Activated CD4-positive, alpha-beta T cell treated with anti-CD3 and anti-CD28 coated beads for 48 hours (primary cell): ENCODE results near the gene COBL.
"Not testable (repeated sequence)": the region's sequence is repeated elsewhere in the genome, so short reads cannot be mapped to it uniquely, and the experiment has no call there.

ENCODE experiments used
- DNase-seq: peaks from one replicate; pipeline ENCODE4 v3.0.0-alpha.2; 2020

The COBL gene

DNA sequence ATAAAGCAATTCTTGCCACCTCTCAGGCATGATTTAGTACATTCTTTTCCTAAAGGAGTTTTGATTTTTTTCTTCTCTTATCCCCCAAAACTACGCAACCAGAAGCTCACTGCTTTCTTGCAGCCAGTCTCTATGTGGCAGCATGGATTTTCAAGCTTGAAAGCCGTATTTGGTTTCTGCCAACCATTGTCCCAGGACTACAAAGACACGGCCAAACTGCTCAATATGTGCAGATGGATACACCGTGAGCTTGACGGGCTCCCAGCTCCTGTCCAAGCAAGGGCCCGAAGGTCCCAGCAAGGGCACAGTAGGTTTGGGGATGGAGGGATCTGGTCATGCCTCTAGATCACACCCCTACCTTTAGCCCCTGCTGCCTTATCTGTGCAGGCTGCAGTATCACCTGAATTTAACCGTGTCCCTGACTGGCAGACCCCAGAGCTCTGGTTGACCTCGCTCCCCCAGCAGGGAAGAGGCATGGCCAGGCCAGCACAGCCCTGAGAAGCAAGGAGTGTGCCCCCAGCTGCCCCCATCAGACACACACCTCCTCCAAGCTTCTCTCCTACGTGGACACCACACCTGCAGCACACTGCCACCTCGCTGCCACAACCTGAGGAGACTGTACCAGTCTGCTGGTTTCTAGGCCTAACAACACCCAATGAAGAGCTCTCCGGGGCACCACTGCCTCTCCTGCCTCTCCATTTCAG, 86.8 kb downstream of the COBL start:
- no peak for DNase-seq

DNA sequence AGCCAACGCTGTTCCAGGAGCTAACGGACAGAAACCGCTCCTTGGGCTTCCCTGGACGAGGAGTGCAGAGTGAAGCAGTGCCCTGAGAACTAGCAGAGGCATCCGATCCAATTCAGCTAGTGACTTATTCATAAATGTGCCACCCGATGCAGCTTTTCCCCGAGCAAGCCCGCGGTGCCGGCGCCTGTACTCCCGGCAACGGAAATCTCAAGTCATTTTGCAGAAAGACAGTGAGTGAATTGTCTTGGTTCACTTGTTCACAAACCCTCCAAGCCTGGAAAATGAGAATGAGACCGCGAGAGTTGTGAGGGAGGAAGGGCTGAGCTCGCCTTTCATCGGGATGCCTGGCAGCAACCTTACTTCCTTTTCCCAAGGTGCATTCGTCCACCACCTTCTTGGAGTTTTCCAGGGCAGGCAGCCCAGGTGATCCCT, 87.5 kb downstream of the COBL start:
- no peak for DNase-seq

DNA sequence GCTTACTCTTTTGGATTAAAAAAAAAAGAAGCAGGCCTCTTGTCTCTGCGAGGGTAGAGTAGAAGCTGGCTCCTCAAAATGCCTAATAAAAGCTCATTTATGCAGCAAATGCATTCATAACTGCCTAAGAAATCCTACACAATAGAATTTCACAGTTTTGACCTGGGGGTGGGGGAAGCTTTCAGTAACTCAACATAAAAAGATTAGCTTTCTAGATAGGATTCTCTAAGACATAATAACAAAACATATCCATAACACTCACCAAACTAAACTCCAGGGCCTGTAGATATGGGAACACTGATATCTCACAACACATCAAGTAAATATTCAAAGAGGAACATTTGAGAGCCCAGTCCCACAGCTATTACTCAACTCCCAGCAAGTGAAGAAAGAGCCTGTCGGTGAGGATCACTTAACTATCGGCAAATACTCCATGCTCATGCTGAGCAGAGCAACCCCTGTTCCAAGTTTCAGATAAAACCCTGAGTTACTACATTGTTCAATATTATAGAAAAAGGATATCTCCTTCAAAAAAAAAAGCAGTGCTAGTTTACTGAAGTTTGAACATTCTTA, 88.1 kb downstream of the COBL start:
- DNase-seq = no peak

DNA sequence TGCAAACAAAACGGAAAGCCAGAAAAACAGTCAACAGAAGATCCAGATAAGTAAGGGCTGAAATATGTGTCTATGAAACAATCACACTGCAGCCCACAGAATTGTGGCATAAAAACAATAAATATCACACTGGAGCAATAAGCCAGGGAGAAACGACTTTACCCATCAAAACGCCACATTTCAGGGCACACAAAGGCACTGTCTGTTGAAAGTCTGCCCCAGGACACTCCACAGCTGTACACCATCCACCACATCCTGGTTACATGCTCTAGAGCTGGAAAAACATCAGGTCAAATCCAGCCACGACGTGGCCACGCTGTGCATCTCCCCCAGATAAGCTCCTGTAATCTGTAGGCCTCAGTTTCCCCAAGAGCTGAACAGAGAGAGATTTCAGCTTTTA, 88.7 kb downstream of the COBL start:
- no peak for DNase-seq

DNA sequence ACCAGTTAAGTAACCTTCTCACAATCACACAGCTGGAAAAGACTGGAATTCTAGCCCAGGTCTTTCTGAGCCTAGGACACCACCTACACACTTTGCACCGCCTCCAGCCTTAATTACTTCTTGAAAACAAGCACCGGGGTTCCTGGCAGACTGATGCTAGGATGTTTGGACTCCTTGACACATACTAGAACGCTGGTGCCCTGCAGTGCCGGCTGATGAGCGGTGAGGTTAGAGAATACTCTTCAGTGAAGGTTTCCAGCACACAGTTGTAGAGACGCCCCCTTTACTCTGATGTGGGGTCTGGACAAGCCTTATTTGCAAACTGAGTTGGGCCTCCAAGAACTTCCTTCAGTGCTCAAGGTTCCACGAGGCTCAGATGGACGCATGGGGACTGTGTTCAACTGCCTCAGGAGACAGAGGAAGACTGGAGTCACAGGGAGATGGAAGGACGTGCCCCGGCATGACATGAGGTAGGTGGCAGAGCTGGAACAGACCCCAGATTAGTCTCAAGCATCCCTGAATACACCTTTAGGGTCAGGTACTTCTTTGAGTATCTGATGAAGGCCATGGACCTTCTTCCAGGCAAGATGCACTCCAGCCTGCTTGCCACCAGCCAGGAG, 89.6 kb downstream of the COBL start:
- no peak for DNase-seq

DNA sequence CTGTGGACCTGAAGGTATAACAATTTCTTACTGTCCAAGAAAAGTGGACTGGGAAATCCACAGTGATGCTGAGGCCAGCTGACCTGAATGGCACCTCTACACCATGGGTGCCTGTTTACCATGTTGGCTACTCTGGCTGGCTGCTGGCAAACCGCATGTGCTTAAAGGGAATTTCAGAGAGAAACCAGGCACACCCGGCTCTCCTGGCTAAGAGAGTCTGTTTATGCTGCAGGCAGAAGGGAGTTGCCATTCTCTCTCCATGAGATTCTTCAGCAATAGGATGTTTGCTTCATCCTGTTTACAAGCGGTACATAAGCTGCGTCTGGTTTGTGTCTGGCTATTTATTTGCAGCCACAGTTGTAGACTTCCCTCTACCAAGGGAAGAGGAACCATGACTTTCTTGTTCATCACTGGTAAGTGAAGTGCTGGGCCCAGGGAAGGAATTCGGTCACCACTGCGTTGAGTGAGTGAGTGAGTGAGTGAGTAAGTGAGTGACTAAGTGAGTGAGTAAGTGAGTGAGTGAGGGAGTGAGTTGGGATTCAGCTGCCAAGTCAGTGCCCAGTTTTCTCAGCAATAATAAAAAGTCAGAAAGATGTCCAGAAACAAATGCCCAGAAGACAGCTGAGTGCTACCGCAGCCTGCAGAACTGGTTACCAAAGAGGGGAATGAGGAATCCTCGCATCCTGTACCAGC, 90.4 kb downstream of the COBL start:
- DNase-seq = no peak

DNA sequence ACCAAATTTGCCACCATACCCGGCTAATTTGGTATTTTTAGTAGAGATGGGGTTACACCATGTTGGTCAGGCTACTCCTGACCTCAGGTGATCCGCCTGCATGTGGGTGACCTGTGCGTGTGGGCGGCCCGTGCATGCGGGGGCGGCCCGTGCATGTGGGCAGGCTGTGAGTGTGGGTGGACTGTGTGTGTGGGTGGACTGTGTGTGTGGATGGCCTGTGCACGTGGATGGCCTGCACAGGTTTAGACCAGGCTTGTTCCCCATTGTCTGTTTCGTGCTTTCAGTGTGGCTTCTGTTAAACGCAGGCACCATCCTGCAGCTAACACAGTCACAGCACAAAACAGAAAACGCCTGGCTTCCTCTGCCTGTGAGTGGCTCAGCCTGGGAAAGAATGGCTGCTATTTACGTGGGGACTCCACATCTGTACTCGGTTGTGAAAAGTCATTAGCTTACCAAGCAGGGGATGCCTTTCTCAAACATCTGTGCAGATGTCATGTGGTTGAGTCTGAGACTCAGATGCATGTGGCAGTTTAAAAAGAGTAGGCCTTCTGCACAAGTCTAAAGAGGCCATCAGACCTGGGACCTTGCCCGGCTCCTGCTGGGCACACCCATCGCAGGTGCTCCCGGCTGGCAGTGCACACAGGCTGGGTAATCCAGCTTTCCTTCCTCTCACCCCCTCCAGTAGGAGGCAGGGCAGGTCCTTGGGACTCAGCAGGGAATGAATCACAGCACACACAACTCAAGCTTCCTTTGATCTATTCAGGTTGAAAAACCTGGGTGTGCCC, 91.6 kb downstream of the COBL start:
- DNase-seq = no peak

DNA sequence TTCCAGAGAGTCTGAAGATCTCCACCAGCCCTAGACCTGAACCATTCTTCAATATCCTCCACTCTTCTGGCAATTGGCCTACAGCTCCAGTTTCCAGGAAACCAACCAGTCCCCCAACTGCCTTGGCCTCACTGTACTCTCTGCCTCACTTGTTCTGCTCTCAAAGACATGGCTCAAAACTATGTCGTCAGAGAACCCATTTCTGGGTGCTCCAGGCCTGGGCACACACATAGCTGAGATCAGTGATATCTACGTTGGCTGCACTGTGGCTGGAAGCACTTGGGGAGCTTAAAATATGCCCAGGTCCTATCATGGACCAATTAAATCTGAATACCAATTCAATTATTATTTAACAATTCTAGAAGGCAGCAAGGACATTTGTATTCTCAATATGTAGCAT, 93.1 kb downstream of the COBL start:
- DNase-seq = no peak

DNA sequence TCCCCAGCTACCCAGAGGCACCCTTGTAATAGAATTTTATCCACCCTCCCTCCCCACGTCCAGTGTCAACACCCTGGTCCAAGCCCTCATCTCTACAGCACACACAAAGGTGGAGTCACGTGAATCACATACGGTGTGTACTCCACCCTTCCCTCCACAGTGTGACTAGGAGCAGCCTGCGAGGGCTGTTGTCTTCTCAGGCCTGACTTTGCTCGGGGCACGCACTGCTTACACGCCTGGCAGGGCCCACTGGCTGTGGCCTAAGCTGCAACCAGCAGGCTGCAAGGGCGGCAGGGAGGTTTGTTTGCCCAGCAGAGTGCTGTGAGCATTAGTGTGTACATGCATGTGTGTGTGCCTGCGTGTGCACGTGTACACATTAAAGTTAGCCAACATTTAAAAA, 93.7 kb downstream of the COBL start:
- no peak for DNase-seq

DNA sequence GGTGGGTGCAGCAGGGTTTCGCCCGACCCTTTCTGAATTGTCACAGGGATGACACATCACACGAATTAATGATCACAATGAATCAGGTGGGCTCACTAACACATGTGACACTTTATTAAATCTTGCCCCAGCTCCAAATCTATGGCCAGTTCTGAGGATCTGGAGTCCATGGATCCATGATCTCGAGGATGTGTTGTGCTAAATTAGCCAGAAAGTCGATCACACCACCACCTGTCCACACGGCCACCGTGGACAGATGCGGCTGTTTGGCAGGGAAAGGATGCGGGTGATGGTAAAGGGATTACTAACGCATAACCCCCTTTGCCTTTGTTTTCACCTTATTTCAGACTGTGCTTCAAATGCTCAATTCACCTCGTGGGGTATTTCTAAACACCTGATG, 96.4 kb downstream of the COBL start:
- DNase-seq = no peak

DNA sequence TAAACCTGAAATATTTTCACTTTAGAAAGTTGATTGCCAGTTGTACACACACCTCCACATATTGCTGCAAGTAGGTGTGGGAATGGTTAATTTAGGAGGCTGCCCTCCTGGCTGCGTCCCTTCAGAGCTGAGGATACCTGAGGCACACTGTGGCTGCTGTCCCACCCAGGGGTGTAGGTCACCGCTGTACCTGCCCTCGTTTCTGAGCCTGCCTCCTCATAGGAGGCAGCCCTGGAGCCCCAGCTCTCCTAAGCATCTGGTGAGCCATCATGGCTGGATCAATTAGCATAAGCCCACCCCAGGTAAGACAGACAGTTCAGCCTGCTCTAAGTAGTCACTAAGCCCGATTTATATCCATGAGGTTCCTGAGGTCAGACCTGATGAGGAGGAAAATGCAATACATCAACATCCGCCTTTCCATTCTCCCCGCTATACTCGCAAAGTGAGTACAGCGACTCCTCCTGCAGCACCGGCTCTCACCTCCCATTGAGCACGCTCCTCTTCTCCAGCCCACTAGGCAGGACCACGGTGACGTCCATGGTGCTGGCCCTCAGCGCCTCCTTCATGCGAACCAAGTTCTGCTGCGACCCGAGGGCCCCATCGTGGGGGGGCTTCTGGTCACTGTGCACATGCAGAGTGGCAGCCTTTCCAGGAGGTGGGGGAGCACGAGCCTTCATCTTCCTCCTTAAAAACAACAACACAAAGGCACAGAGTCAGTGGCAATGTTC, 97.2 kb downstream of the COBL start:
- no peak for DNase-seq

DNA sequence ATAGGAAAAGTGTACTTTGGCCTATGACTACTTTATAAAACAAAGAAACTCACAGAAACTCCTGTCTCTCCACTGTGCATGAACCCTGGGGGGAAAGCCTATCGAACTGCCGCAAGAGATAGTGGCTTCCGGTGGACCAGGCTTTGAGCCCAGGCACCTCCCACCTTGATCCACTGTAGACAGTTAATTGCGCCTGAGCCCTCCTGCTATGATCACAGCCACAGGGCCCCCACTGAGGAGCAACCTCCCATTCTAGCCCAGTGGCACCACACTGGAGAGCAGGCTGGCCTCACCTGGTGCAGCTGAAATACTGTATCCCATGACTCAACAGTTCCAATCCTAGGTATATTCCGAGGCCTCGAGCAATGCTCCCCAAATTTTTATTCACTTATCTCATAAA, 98.8 kb downstream of the COBL start:
- no peak for DNase-seq

DNA sequence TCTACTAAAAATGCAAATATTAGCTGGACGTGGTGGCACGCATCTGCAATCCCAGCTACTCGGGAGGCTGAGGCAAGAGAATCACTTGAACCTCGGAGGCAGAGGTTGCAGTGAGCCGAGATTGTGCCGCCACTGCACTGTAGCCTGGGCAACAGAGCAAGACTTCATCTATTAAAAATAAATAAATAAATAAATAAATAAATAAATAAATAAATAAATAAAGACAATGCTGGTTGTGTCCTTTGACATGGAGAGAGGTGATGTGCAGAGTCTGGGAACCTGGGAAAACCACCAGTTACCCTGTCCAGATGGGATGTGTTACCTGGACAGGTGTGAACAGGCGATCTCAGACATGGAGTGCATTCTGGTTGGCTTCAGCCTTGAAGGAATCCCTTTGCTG, 102.5 kb downstream of the COBL start:
- DNase-seq = no peak

DNA sequence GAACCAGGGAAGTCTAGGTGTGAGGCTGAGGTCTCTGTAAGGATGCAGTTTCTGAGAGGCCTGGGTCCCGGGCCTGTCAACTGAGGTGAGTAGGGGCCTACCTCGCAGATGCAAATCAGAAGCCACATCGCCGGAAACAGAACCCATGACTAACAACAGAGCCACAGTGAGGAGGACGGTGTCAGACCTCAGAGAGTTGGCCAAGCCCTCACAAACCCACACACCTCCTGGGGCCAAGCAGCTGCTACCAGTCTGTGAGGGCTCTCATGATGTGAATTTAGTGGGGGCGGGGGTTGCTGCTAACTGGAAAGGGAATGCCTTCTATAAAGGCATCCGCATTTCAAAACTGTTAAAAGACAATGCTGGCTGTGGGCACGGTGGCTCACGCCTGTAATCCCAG, 103.0 kb downstream of the COBL start:
- no peak for DNase-seq

DNA sequence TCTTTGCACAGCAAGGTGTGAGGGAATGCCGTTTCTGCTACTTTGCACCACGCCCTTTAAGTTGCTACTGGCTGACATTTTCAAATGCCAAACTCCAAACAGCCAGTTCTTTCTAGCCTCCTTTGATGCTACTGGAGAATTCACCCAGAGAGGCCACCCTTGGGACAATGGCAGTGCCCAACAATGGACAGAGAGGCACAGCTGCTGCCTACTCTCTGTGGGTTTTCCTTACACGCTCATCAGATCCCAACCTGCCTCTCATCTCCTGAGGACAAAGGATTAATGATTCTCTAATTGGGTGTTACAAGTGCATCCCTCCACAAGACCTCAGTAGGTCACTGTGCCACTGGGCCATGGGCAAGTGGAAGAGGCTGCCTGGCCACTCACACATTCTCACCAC, 105.8 kb downstream of the COBL start:
- DNase-seq = no peak

DNA sequence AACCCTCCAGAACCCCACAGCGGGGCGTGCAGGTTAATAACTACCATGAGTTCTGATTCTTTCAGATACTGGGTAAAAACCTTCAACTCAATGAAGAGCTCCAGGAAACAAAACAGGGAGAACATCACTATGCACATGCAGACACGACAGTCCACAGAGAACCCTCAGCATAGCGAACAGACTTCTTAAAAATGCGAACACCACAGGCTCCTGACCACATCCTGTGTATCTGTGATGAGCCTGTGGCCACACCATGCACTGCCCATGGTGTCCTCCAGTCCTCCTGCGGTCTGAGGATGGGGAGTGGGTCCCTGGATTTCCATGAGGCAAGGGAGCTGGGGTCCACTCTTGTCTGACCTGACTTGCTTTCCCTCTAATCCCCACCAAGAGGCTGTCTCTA, 107.2 kb downstream of the COBL start:
- DNase-seq = no peak

DNA sequence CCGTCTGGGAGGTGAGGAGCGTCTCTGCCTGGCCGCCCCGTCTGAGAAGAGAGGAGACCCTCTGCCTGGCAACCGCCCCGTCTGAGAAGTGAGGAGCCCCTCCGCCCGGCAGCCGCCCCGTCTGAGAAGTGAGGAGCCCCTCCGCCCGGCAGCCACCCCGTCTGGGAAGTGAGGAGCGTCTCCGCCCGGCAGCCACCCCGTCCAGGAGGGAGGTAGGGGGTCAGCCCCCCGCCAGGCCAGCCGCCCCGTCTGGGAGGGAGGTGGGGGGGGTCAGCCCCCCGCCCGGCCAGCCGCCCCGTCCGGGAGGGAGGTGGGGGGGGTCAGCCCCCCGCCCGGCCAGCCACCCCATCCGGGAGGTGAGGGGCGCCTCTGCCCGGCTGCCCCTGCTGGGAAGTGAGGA, 108.5 kb downstream of the COBL start:
- not testable (repeated sequence) for DNase-seq

DNA sequence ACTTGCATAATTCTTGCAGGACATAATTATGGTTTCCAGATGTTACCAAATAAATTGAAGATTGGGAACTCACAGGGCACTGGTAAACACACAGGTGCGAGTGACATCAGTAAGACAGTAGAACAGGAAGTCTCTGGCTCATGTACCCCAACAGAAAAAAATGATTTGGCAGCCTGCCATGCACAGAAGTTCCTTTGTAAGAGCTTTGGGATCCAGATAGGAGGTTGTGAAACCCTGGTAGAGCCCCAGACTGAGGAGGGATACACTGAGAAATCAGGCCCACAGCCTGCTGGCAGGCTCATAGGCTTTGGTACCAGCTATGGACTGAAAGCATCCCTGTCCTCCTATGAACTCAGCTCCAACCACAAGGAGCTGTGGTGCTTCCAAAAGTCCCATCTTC, 118.0 kb downstream of the COBL start:
- no peak for DNase-seq

DNA sequence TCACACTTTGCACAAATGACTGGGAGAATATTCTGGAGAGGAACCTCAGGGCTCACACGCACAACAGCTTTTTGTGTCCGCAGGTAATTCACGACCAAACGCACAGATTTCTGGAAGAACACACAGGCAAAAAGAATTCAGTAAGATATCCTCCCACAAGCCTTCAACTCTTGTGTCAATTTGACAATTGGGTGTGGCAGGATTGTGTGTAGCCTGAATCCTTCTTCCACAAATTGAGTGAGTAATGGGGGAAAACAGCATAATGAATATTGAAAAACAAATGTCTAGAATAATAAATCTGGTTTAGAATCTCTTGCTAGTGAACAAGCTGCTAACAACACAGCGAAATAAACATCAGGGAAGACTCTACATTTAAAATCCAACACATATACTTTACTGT, 125.6 kb downstream of the COBL start:
- DNase-seq = no peak

DNA sequence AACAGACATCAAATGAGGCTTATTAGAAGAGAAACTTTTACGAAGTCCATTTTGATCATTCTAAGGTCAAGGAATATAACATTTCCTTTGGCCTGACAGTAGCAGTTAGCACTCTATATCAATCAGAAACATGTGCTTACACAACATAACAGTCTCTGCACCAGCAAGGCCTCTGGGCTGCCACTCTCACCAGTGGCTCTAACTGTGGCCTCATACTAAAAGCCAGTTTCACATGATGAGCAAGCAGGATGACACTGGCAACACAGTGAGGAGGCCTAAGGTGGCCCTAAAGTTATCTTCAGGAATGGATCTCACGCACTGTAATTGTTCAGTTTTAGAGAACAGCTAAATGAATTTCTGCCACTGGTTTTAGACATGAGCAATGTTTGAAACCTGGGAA, 126.8 kb downstream of the COBL start:
- no peak for DNase-seq

DNA sequence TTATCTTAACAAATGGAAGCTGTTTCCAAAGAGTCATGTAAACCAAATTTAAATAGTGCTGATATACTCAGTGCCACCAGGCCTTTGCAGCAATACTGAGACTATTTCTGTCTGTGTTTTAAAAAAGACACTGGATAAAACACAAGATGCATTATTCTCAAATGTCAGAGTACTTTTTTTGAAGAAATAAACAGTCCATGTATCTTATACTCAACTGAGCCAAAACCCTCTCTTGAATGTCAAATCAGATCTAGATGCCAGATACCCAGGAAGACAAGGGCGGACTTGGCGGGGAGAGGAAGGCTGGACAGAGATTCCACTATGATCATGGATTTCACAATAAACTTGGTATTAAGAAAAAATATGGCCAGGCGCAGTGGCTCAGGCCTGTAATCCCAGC, 127.6 kb downstream of the COBL start:
- no peak for DNase-seq

DNA sequence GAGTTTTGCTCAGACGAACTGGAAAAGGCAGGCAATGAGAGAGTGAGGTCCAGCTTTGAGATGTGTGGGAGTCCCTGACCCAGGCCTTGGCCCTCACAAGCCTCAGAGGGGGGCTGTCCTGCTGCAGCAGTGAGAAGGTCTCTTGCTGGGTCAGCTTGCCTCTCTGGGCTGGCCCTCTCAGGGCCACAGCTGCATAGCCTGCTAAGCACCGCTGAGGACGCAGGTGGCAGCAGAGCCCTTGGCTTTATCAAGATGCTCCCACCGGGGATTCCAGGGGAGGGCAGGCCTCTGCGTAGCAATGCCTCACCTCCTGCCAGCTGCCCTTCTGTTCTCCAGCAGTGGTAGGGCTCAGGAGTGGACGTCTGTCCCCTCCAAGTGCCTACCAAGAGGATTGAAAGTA, 128.7 kb downstream of the COBL start:
- DNase-seq = no peak

DNA sequence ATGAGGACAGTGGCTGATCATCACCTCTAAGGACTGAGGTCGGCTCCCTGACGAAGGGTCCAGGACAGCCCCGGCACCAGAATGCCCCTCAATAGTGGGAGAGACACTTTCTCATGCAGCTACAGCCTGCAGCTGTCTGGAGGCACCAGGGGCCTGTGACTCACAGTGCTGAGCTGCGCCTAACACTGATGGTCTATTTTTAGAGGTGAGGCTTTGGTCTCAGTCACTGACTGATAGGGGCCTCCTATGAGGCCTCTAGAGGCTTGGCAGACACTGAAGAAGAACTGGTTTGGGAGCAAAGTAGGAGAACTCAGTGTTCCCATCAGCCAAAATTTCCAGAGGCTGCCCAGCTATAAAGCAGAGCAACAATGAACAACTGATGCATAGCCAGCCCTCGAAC, 130.1 kb downstream of the COBL start:
- DNase-seq = no peak
